Hepatocyte (in vitro differentiated cells): ENCODE results near the gene AP1G2.

Experiments
- CTCF ChIP-seq: fragments of 200-600 bp; sonication (generic); IDR thresholded peaks from 2 replicates; pipeline ENCODE4 v1.5.1; 2016; ENCODE audit warnings: antibody characterized with exemption, mild to moderate bottlenecking; ENCODE audit not compliant: poor library complexity
- EZH2 ChIP-seq: fragments of 200-600 bp; sonication (generic); IDR thresholded peaks from 2 replicates; pipeline ENCODE4 v1.6.1; 2016; ENCODE audit warnings: antibody characterized with exemption, mild to moderate bottlenecking, borderline replicate concordance
- EZH2phosphoT487 ChIP-seq: fragments of 200-600 bp; sonication (generic); IDR thresholded peaks from one replicate; pipeline ENCODE4 v1.6.1; 2018; ENCODE audit warnings: antibody characterized with exemption, mild to moderate bottlenecking, low read depth, moderate library complexity; ENCODE audit not compliant: unreplicated experiment, severe bottlenecking

GRCh38 chr14:23559926-23560520 is 7.6 kb downstream of the AP1G2 start:
- TF ChIP-seq CTCF (no peak), EZH2phosphoT487 (no peak), EZH2 (no peak)
